AG04450 (cell line): ENCODE results near the gene RASGRF1. TPM values are rescaled to one million over a fixed set of nuclear protein-coding genes. Genes with fewer than 3 reads are reported as not detected.

Experiments
- CTCF ChIA-PET: fragments of 300-600, 350-600 bp; formaldehyde crosslinking; extraction: SDS; loops from one replicate; lab custom pipeline; 2022; ENCODE audit warnings: antibody characterized with exemption, inconsistent platforms; lab: Charles Lee
- POLR2A ChIA-PET: fragments of 350-600 bp; formaldehyde crosslinking; extraction: SDS; loops from one replicate; lab custom pipeline; 2021; ENCODE audit warnings: antibody characterized with exemption, inconsistent platforms; lab: Yijun Ruan, JAX
- DNase-seq: peaks from one replicate; pipeline ENCODE4 v3.0.0-alpha.2; 2011; ENCODE audit warnings: low read depth, low spot score
- H3K27ac ChIP-seq: one replicate; pipeline ENCODE4 v1.5.1; 2012; ENCODE audit warnings: low read depth, low read length, control low read depth
- H3K27me3 ChIP-seq: one replicate; pipeline ENCODE4 v1.6.0; 2012; ENCODE audit warnings: low read length; ENCODE audit not compliant: control insufficient read depth, insufficient read depth
- H3K4me3 ChIP-seq: 2 replicates; pipeline ENCODE4 v1.5.1; 2011; ENCODE audit warnings: mild to moderate bottlenecking, low read depth, low read length, control low read depth
- H3K9me3 ChIP-seq: 2 replicates; pipeline ENCODE4 v1.5.1; 2012; ENCODE audit warnings: low read length; ENCODE audit not compliant: control insufficient read depth, insufficient read depth
- CTCF ChIP-seq: IDR thresholded peaks from 2 replicates; pipeline ENCODE4 v1.5.1; 2011; ENCODE audit warnings: low read depth, low read length, control low read depth, inconsistent platforms
- polyA plus RNA-seq: library from polyadenylated mRNA; depleted of rRNA; stranded (reverse); fragments of >200 nt; gene quantifications from 2 replicates; pipeline ENCODE4 v1.2.3, GENCODE V29; 2011

Gene RASGRF1
- polyA plus RNA-seq, 1 experiment: 0.25 TPM

- no peak for DNase-seq
- H3K4me3 ChIP-seq: no peak overlapping the region
Observed at GRCh38 chr15:79035111-79035601, 55.4 kb downstream of the RASGRF1 start.

GRCh38 chr15:79034284-79034683, 56.3 kb downstream of the RASGRF1 start:
- CTCF ChIA-PET: interaction anchor here (1.0 kb wide), 1 partner anchor 150 kb away, joined by 6 read pairs; no protein-coding TSS in a partner anchor
- DNase-seq: no peak
- POLR2A ChIA-PET: no interaction called here
- no peak overlapping the region for H3K27ac ChIP-seq
- H3K4me3 ChIP-seq: no peak overlapping the region
- peaks cover 32% of the 10 kb centered on the region for H3K27me3 ChIP-seq
- TF ChIP-seq CTCF: no peak
- H3K9me3 ChIP-seq: peaks cover 4% of the 10 kb centered on the region; the same call in 1 of the 2 replicates

More at GRCh38 chr15:79035111-79035601, 55.4 kb downstream of the RASGRF1 start:
- ChIA-PET POLR2A (no interaction called here), CTCF (no interaction called here)
- no peak overlapping the region for H3K27ac ChIP-seq
- peaks cover 33% of the 10 kb centered on the region for H3K27me3 ChIP-seq
- H3K9me3 ChIP-seq: peaks cover 4% of the 10 kb centered on the region; the same call in 1 of the 2 replicates
- TF ChIP-seq CTCF: peak; percentile 27

GRCh38 chr15:79032656-79033055, 57.9 kb downstream of the RASGRF1 start:
- POLR2A ChIA-PET: no interaction called here
- H3K9me3 ChIP-seq: peaks cover 4% of the 10 kb centered on the region; the same call in 1 of the 2 replicates
- H3K4me3 ChIP-seq: no peak overlapping the region
- CTCF ChIA-PET: no interaction called here
- no peak for TF ChIP-seq CTCF
- DNase-seq: no peak
- H3K27ac ChIP-seq: no peak overlapping the region
- peaks cover 30% of the 10 kb centered on the region for H3K27me3 ChIP-seq

- no peak overlapping the region for H3K4me3 ChIP-seq
- H3K9me3 ChIP-seq: peaks cover 4% of the 10 kb centered on the region; the same call in 1 of the 2 replicates
- DNase-seq: no peak
- POLR2A ChIA-PET: no interaction called here
- TF ChIP-seq CTCF: no peak
- H3K27ac ChIP-seq: no peak overlapping the region
- peaks cover 32% of the 10 kb centered on the region for H3K27me3 ChIP-seq
- CTCF ChIA-PET: no interaction called here
Observed at GRCh38 chr15:79031821-79032220, 58.8 kb downstream of the RASGRF1 start.

- CTCF ChIA-PET: interaction anchor here (1.5 kb wide), 1 partner anchor 280 kb away, joined by 3 read pairs; no protein-coding TSS in a partner anchor
- no peak for DNase-seq
- peaks cover 4% of the 10 kb centered on the region; the same call in 1 of the 2 replicates for H3K9me3 ChIP-seq
- no peak for TF ChIP-seq CTCF
- H3K27me3 ChIP-seq: peaks cover 33% of the 10 kb centered on the region
- POLR2A ChIA-PET: no interaction called here
- no peak overlapping the region for H3K27ac ChIP-seq
- no peak overlapping the region for H3K4me3 ChIP-seq
Observed at GRCh38 chr15:79031201-79031600, 59.4 kb downstream of the RASGRF1 start.
